GM18519 (cell line): ENCODE data around the gene HERC3.

Experiments
- ATAC-seq: cut with Tn5 transposase; IDR thresholded peaks from one replicate; pipeline ENCODE4 v1.9.1; 2021; ENCODE audit warnings: mild to moderate bottlenecking, moderate library complexity; ENCODE audit not compliant: unreplicated experiment, low FRiP score

Gene HERC3

GRCh38 chr4:88709989-88710388, 117.7 kb downstream of the HERC3 start:
- ATAC-seq = no peak

- no peak for ATAC-seq
These were observed 121.5 kb downstream of the HERC3 start for GRCh38 chr4:88713782-88714181.

- no peak for ATAC-seq
These were observed 125.8 kb downstream of the HERC3 start for GRCh38 chr4:88718098-88718497.

GRCh38 chr4:88719381-88719780, 127.1 kb downstream of the HERC3 start:
- no peak for ATAC-seq

- no peak for ATAC-seq
These were observed 128.5 kb downstream of the HERC3 start for GRCh38 chr4:88720451-88721428.

- ATAC-seq = no peak
These were observed 130.0 kb downstream of the HERC3 start for GRCh38 chr4:88722276-88722780.

GRCh38 chr4:88722828-88723227, 130.5 kb downstream of the HERC3 start:
- ATAC-seq = no peak

GRCh38 chr4:88724406-88724805, 132.1 kb downstream of the HERC3 start:
- ATAC-seq = no peak

GRCh38 chr4:88725143-88725542, 132.9 kb downstream of the HERC3 start:
- ATAC-seq = no peak

- ATAC-seq = no peak
These were observed 133.7 kb downstream of the HERC3 start for GRCh38 chr4:88725986-88726385.

- ATAC-seq = no peak
These were observed 135.9 kb downstream of the HERC3 start for GRCh38 chr4:88728146-88728545.

- no peak for ATAC-seq
These were observed 137.0 kb downstream of the HERC3 start for GRCh38 chr4:88729146-88729760.

- ATAC-seq = no peak
These were observed 138.5 kb downstream of the HERC3 start for GRCh38 chr4:88730811-88731210.

GRCh38 chr4:88731381-88731780, 139.1 kb downstream of the HERC3 start:
- ATAC-seq = no peak

GRCh38 chr4:88732714-88733368, 140.6 kb downstream of the HERC3 start:
- no peak for ATAC-seq

GRCh38 chr4:88734403-88734949, 142.2 kb downstream of the HERC3 start:
- ATAC-seq = no peak

GRCh38 chr4:88735564-88735963, 143.3 kb downstream of the HERC3 start:
- ATAC-seq = no peak

GRCh38 chr4:88736264-88736663, 144.0 kb downstream of the HERC3 start:
- no peak for ATAC-seq

GRCh38 chr4:88737307-88737941, 145.1 kb downstream of the HERC3 start:
- peak; percentile 87 for ATAC-seq

- no peak for ATAC-seq
These were observed 145.9 kb downstream of the HERC3 start for GRCh38 chr4:88738180-88738579.
